GM12875 (cell line): ENCODE results near the gene OR2AT4.
"Not testable (repeated sequence)": the region's sequence is repeated elsewhere in the genome, so short reads cannot be mapped to it uniquely, and the experiment has no call there.

Experiments used
- H3K4me3 ChIP-seq: one replicate; pipeline ENCODE4 v1.5.1; 2011; ENCODE audit warnings: low read depth, low read length, control low read depth
- TF ChIP-seq, protein P1 (sequence below): IDR thresholded peaks from 2 replicates; pipeline ENCODE4 v1.5.1; 2011; ENCODE audit warnings: low read depth, mild to moderate bottlenecking, control low read depth, inconsistent platforms, low read length, moderate library complexity, borderline replicate concordance; ENCODE audit not compliant: insufficient read depth

Gene OR2AT4

DNA sequence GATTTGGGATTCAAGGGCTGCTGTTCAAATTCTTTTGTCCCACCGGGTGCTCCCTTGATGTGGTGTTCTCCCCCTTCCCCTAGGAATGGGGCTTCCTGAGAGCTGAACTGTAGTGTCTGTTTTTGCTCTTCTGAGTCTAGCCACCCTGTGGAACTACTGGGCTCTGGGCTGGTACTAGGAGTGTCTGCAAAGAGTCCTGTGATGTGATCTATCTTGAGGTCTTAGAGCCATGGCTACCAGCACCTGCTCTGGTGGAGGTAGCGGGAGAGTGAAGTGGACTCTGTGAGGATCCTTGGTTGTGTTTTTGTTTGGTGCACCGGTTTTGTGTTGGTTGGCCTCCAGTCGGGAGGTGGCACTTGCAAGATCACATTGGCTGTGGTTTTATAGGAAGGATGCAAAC lies 46.2 kb downstream of the OR2AT4 start:
- TF ChIP-seq, protein P1, sequence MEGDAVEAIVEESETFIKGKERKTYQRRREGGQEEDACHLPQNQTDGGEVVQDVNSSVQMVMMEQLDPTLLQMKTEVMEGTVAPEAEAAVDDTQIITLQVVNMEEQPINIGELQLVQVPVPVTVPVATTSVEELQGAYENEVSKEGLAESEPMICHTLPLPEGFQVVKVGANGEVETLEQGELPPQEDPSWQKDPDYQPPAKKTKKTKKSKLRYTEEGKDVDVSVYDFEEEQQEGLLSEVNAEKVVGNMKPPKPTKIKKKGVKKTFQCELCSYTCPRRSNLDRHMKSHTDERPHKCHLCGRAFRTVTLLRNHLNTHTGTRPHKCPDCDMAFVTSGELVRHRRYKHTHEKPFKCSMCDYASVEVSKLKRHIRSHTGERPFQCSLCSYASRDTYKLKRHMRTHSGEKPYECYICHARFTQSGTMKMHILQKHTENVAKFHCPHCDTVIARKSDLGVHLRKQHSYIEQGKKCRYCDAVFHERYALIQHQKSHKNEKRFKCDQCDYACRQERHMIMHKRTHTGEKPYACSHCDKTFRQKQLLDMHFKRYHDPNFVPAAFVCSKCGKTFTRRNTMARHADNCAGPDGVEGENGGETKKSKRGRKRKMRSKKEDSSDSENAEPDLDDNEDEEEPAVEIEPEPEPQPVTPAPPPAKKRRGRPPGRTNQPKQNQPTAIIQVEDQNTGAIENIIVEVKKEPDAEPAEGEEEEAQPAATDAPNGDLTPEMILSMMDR, result no peak

DNA sequence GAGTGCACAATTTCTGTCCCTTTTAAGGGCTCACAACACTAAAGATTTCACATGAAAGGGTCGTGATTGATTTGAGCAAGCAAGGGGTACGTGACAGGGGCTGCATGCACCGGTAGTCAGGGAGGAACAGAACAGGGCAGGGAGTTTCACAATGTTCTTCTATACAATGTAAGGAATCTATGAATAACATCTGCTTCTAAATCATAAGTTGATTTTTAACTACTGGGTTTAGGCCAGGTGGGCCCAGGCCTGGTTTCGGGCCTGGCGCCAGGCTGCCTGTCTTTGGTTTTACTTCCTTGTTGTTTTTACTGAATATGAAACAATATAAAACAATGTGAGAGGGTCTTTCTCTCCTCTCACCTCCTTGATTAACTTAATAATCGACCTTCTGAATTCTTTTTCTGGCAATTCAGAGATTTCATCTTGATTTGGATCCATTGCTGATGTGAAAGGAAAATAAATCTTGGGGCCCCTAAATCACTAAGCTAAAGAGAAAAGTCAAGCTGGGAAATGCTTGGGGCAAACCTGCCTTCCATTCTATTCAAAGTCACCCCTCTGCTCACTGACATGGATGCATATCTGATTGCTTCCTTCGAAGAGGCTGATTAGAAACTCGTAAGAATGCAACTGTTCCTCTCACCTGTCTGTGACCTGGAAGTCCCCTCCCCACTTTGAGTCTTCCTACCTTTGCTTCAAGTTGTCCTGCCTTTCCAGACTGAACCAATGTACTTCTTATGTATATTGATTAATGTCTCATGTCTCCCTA lies 47.0 kb downstream of the OR2AT4 start:
- H3K4me3 ChIP-seq, result not testable (repeated sequence)

More for the DNA sequence above, 46.2 kb downstream of the OR2AT4 start:
- H3K4me3 ChIP-seq, result no peak overlapping the region

DNA sequence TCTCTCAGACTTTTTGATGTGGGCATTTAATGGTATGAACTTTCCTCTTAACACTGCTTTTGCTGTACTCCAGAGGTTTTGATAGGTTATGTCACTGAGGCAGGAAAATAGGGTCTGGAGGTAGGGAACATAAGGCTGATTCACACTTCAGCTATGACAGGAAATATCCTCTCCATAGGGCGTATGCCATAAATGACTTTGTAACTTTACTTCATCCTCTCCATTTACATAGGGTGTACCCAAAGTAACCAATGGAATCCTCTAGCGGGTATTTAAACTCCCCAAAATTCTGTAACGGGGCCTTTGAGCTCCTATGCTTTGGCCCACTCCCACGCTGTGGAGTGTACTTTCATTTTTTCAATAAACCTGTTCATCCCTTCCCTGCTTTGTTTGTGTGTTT lies 49.5 kb downstream of the OR2AT4 start:
- no peak overlapping the region for H3K4me3 ChIP-seq
- TF ChIP-seq, protein P1, result no peak

DNA sequence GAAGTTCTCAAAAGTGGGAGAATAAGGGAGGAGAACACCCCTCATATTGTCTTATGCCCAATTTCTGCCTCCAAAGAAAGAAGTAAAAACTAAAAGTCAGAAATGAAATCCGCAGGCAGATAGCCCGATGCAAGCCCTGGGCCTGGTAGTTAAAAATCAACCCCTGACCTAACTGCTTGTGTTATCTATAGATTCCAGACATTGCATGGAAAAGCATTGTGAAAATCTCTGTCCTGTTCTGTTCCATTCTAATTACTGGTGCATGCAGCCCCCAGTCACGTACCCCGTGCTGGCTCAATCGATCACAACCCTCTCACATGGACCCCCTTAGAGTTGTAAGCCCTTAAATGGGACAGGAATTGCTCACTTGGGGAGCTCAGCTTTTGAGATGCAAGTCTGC lies 50.0 kb downstream of the OR2AT4 start:
- H3K4me3 ChIP-seq, result not testable (repeated sequence)

DNA sequence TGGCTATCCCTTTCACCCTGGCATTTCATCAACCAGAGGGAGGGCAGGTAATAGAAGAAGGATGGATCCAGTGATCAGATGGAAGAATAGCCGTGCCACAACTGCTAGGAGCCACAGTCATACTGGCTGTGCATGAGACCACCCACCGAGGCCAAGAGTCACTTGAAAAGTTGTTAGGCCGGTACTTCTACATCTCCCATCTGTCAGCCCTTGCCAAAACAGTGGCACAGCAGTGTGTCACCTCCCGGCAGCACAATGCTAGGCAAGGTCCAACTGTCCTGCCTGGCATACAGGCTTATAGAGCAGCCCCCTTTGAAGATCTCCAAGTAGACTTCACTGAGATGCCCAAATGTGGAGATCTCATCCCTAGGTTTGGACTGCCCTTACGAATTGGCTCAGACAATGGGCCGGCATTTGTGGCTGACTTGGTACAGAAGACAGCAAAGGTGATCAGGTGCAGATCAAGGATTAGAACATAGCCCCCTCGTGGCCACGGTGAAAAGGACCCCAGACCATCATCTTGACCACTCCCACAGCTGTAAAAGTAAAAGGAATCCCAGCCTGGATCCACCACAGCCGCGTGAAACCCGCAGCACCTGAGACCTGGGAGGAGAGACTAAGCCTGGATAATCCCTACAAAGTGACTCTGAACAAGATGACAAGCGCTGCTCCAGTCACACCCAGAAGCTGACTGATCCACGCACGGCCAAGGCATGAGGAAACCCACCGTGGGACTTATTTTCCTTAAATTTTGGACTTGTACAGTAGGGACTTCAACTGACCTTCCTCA lies 52.1 kb downstream of the OR2AT4 start:
- not testable (repeated sequence) for H3K4me3 ChIP-seq

DNA sequence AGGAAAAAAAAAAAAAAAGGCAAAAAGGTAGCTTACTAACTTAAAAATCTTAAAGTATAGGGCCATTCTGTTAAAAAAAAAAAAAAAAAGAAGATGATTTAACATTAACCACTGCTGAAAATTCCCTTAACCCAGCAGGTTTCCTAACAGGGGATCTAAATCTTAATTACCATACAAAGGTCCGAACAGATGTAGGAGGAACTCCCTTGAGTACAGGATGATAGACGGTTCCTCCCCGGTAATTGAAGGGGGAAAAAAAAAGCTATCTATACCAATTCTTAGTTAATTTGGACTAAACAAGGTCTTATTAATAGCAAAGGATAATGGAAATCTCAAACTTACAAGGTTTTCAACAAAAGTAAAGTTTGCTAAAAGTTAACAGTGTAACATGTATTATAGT lies 54.9 kb downstream of the OR2AT4 start:
- H3K4me3 ChIP-seq, result not testable (repeated sequence)

DNA sequence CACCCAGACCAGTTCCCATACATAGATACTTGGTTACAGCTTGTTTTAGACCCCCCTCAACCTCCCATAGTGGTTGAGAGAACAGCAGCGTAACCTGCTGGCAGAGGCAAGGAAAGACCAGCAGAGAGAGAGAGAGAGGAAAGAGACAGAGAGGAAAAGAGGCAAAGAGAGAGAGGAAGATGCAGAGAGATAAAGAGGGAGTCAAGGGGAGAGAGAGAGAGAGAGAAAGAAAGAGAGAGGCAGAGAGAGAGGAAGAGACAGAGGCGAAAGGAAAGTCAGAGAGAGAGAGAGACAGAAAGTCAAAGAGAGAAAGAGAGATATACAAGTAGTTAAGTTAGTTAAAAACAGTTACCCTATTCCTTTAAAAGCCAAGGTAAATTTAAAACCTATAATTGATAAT lies 55.4 kb downstream of the OR2AT4 start:
- TF ChIP-seq, protein P1, result no peak
- no peak overlapping the region for H3K4me3 ChIP-seq

DNA sequence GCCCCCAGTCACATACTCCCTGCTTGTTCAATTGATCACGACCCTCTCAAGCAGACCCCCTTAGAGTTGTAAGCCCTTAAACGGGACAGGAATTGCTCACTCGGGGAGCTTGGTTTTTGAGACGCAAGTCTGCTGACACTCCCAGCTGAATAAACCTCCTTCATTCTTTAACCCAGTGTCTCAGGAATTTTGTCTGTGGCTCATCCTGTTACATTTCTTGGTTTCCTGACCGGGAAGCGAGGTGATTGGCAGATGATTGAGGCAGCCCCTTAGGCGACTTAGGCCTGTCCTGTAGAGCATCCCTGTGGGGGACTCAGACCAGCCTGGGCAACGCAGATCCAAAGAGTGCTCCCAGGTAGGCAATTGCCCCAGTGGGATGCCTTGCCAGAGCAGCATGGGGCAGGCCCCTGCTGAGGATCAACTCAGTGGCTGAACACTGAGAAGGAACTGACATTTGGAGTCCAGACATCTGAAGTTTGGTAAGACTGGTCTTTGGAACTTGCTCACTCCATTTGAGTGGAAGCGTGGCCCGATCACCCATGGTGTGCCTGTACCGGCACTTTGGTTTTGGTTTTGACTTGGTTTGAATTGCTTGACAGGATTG lies 56.4 kb downstream of the OR2AT4 start:
- H3K4me3 ChIP-seq, result no peak overlapping the region
- TF ChIP-seq, protein P1, result no peak

DNA sequence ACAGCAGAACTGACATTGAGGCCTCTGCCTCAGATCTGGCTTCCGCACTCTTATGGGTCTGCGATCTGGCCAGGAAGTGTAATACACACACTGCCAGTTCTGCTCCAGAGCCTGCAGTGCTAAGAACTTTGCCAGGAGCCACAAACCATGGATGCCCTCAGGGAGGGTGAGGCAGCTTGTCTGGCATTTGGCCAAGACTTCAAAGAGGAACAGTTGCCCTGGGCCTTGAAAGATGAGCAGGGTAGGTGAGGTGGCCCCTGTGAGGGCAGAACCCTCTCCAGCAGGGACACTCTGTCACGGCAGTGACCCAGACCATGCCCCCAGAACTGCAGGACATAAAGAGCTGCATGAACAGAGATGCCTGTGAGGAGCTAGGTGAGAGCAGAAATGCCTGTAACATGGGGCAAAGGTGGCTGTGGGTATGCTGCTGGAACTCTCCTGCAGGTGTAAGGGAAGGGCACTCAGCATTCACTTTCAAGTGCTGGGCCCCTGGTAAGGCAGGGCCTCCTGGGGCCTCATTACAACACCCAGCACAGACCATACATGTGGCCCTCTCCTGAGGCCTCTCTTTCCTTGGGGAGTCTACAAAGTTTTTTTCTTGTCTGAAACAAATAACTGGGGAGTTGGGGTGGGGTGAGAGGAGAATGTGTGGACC lies 60.6 kb downstream of the OR2AT4 start:
- TF ChIP-seq, protein P1, result no peak

More for the DNA sequence above, 60.6 kb downstream of the OR2AT4 start:
- no peak overlapping the region for H3K4me3 ChIP-seq
